SIG-M5 treated with dmso at 0.1 percent for 504 hours (cell line): ENCODE measurements around the gene TRIP4.

Source experiments
- DNase-seq: peaks from one replicate; lab custom pipeline; 2025; ENCODE audit not compliant: unreplicated experiment; lab: John Stamatoyannopoulos, UW

Gene TRIP4

GRCh38 chr15:64443747-64444621 lies 56.3 kb downstream of the TRIP4 start:
- DNase-seq = no peak

GRCh38 chr15:64444836-64445235 lies 57.2 kb downstream of the TRIP4 start:
- DNase-seq = no peak

- peak; percentile 68 for DNase-seq
Measured at GRCh38 chr15:64447536-64448315, 60.1 kb downstream of the TRIP4 start.

GRCh38 chr15:64452988-64453688 lies 65.5 kb downstream of the TRIP4 start:
- no peak for DNase-seq

GRCh38 chr15:64453689-64454037 lies 66.0 kb downstream of the TRIP4 start:
- no peak for DNase-seq

- DNase-seq = no peak
Measured at GRCh38 chr15:64454282-64454681, 66.6 kb downstream of the TRIP4 start.

GRCh38 chr15:64455961-64456371 lies 68.3 kb downstream of the TRIP4 start:
- peak; percentile 74 for DNase-seq

GRCh38 chr15:64456634-64457108 lies 69.0 kb downstream of the TRIP4 start:
- peak; percentile 67 for DNase-seq

GRCh38 chr15:64459066-64459781 lies 71.6 kb downstream of the TRIP4 start:
- DNase-seq = no peak

- peak; percentile 82 for DNase-seq
Measured at GRCh38 chr15:64460206-64460723, 72.6 kb downstream of the TRIP4 start, which contains the start of gene ZNF609. Gene ZNF609, plus strand, starts transcription at chr15:64460578. Its CDS starts 38,842 bp downstream, at chr15:64499420.

GRCh38 chr15:64460724-64461720 lies 73.4 kb downstream of the TRIP4 start:
- DNase-seq = peak; percentile 69

GRCh38 chr15:64461721-64462162 lies 74.1 kb downstream of the TRIP4 start:
- DNase-seq = no peak

- DNase-seq = no peak
Measured at GRCh38 chr15:64462492-64462891, 74.9 kb downstream of the TRIP4 start.

GRCh38 chr15:64464276-64465005 lies 76.8 kb downstream of the TRIP4 start:
- no peak for DNase-seq

GRCh38 chr15:64466408-64467141 lies 78.9 kb downstream of the TRIP4 start:
- DNase-seq = no peak

- no peak for DNase-seq
Measured at GRCh38 chr15:64472161-64472560, 84.5 kb downstream of the TRIP4 start.

- DNase-seq = no peak
Measured at GRCh38 chr15:64474846-64475245, 87.2 kb downstream of the TRIP4 start.

- no peak for DNase-seq
Measured at GRCh38 chr15:64476550-64476949, 88.9 kb downstream of the TRIP4 start.
